HG03439 (cell line): ENCODE results near the gene SMURF1.

ENCODE experiments used
- ATAC-seq: cut with Tn5 transposase; IDR thresholded peaks from one replicate; pipeline ENCODE4 v1.9.1; 2021; ENCODE audit warnings: mild to moderate bottlenecking, moderate library complexity; ENCODE audit not compliant: unreplicated experiment

Gene SMURF1

GRCh38 chr7:99141841-99142726 is 1.8 kb downstream of the SMURF1 start:
- ATAC-seq, result no peak

DNA sequence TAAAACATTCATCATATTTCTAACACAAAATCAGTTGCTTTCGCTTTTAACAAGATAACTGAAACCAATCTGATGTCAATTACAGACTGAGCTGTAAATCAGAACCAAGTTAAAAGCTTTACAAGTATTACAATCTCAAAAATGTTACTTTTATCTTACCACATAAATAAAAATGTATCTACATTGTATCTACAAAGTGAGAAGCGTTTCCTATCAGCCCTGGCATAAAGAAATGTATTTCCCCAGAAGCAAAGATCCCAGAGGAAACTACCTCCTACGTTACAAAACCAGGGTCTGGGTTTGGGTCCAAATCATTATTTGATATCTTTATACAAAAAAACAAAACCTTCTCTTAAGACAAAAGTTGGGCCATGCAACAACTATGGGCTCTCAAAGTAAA is 2.6 kb downstream of the SMURF1 start:
- no peak for ATAC-seq

GRCh38 chr7:99140813-99141212 is 3.1 kb downstream of the SMURF1 start:
- ATAC-seq, result no peak

DNA sequence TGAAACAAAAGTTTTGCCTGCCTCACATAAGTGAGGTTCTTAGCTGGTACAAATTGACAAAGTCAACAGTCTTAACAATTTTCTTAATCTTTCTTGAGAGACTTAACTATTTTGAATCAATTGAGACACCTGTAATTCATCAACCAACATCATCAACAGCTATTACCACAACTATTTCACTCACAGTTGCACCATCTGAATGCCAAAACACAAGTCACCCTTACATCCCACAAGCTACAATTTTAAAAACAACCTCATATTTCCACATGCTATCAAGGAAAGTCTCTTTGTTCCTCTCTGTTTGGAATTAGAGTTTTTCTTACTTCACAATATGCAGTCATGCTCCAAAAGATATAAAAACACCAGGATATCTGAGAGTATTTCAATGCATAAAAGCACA is 4.9 kb downstream of the SMURF1 start:
- no peak for ATAC-seq

GRCh38 chr7:99137411-99138180 is 6.3 kb downstream of the SMURF1 start:
- ATAC-seq, result no peak

GRCh38 chr7:99135938-99136337 is 8.0 kb downstream of the SMURF1 start:
- ATAC-seq, result no peak

GRCh38 chr7:99133766-99134564 is 9.9 kb downstream of the SMURF1 start:
- no peak for ATAC-seq

GRCh38 chr7:99132595-99133321 is 11.2 kb downstream of the SMURF1 start:
- no peak for ATAC-seq

DNA sequence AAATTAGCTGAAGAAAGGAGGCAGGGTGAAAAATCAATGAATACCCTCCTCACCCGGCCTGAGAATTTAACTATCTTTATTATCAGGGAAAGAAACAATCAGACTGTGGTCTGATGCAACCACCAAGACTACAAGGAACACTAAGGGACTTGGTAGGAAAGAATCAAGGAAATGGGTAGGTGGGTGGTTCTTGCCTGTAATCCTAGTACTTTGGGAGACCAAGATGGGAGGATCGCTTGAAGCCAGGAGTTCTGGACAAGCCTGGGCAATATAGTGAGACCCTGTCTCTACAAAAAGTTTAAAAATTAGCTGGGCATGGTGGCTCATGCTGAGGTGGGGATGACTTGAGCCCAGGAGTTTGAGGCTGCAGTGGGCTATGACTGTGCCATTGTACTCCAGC is 12.6 kb downstream of the SMURF1 start:
- ATAC-seq, result no peak

- no peak for ATAC-seq
These were observed 14.4 kb downstream of the SMURF1 start for GRCh38 chr7:99129536-99129935.

- no peak for ATAC-seq
These were observed 14.9 kb downstream of the SMURF1 start for GRCh38 chr7:99129001-99129400.

- no peak for ATAC-seq
These were observed 15.6 kb downstream of the SMURF1 start for GRCh38 chr7:99128076-99128950.

- no peak for ATAC-seq
These were observed 16.3 kb downstream of the SMURF1 start for GRCh38 chr7:99127636-99128035.

DNA sequence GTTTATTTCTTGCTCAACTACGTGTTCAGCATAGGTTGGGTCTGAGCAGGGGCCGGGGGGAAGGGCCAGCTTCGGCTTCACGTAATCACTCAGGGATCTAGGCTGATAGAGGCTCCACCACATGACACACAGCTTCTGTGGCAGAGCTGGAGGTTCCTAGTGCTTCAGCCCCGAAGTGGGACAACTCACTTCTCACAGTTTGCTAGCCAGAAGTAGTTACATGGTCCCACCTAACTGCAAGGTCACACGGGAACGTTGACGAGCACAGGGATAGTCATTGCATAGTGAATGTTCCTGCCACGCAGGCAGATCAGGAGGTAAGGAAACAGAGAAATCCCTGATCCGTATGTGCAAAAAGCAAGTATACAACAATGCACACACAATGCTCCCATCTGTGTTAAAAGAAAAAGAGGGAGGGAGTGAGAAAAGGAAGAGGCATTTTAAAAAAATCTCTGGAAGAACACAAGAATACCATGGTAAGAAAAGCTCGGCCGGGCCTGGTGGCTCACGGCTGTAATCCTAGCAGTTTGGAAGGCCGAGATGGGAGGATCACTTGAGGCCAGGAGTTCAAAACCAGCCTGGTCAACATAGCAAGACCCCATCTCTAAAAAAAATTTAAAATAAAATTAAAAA is 16.9 kb downstream of the SMURF1 start:
- ATAC-seq, result no peak

DNA sequence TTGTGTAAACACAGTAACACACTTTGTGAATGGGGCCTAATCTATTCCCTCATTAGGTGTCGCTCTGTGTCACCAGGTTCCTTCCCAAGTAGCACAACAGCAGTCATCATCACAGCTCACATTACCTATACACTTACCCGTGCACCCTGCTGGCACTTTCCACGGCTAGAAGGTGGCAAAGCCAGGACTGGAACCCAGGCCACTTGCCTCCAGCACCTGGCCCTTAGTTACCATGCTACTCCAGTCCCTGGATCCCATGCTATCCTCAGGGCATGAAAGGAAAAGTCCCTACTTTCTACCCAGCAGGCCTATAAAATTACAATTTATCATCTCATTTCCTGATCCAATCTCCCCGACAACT is 18.4 kb downstream of the SMURF1 start:
- no peak for ATAC-seq

- no peak for ATAC-seq
These were observed 19.0 kb downstream of the SMURF1 start for GRCh38 chr7:99124751-99125504.

GRCh38 chr7:99124236-99124635 is 19.7 kb downstream of the SMURF1 start:
- no peak for ATAC-seq

DNA sequence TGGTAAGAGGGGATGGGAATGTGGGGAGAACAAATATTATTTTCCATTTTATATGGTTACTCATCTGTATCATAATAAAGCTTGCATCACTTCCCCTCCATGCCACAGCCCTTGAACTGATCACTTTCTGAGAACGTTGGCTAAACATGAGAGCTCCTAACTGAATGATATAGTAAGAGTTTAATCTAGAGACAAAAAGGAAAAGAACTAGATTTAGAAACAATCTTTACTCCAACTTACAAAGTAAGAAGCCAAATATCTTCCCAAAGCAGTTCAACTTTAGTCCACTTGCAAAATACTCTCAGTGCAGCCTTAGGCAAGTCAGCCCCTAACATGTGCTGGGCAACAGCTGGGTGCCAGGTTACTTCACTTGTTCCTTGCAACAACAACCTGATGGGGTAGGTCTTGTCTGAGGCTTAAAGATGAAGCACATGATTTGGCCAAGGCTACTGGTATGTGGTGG is 20.3 kb downstream of the SMURF1 start:
- ATAC-seq, result no peak
